Ectodermal cell (in vitro differentiated cells): ENCODE data around the gene PLPP2.

Experiments used
- H3K27ac ChIP-seq: 2 replicates; pipeline ENCODE4 v1.7.0; 2013; ENCODE audit warnings: mild to moderate bottlenecking, low read depth, low read length; ENCODE audit not compliant: insufficient read depth, poor library complexity, severe bottlenecking
- H3K27me3 ChIP-seq: 2 replicates; pipeline ENCODE4 v1.7.0; 2013; ENCODE audit warnings: mild to moderate bottlenecking, low read length; ENCODE audit not compliant: insufficient read depth, control insufficient read depth, poor library complexity, severe bottlenecking
- H3K36me3 ChIP-seq: one replicate; pipeline ENCODE4 v1.7.0; 2013; ENCODE audit warnings: low read length; ENCODE audit not compliant: control insufficient read depth, insufficient read depth
- H3K4me1 ChIP-seq: one replicate; pipeline ENCODE4 v1.7.0; 2013; ENCODE audit warnings: low read length; ENCODE audit not compliant: control insufficient read depth, insufficient read depth
- H3K4me3 ChIP-seq: 2 replicates; pipeline ENCODE4 v1.7.0; 2013; ENCODE audit warnings: low read depth, low read length, control low read depth; ENCODE audit not compliant: insufficient read depth
- H3K9me3 ChIP-seq: 2 replicates; pipeline ENCODE4 v1.7.0; 2013; ENCODE audit warnings: mild to moderate bottlenecking, low read length, moderate library complexity; ENCODE audit not compliant: control insufficient read depth
- WGBS, 2 experiments: methylation state at CpG; one replicate each; pipeline ENCODE4 v1.1.7; 2013; ENCODE audit warnings: missing lambda C conversion rate in 2 of 2; 5-methylcytosine and 5-hydroxymethylcytosine counted together

The PLPP2 gene

DNA sequence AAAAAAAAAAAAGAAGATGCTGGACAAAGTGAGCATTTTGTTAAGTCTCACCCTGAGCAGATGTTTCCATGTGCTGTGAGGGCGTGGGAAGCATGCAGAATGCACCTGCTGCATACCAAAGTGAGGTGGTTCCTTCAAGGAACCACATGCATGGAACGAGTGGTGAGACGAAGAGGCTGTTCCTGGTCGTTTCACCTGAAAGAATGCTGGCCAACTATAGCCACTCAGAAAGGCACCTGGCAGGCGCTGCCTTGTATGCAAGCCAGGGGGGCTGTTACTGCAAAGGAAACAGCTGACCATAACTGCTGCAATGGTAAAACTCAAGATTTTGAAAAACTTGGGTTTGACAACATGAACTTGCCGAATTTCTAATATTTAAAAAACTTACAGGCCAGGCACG lies 38.7 kb upstream of the PLPP2 start:
- Histone ChIP-seq H3K9me3 (peaks cover 4% of the 10 kb centered on the region), H3K4me1 (no peaks in the 10 kb centered on the region), H3K27me3 (no peaks in the 10 kb centered on the region), H3K27ac (no peak overlapping the region), H3K4me3 (no peak overlapping the region), H3K36me3 (peaks cover 66% of the 10 kb centered on the region)
- 95% methylated on average over 7 of the region's 7 CpGs for WGBS, 2 experiments

GRCh38 chr19:328025-328505 lies 36.9 kb upstream of the PLPP2 start:
- H3K4me3 ChIP-seq = no peak overlapping the region
- no peaks in the 10 kb centered on the region for H3K27me3 ChIP-seq
- H3K4me1 ChIP-seq = no peaks in the 10 kb centered on the region
- H3K27ac ChIP-seq = no peak overlapping the region
- H3K36me3 ChIP-seq = peaks cover 69% of the 10 kb centered on the region
- WGBS, 2 experiments = 95 to 96% methylated on average over 3 of the region's 4 CpGs
- peaks cover 4% of the 10 kb centered on the region for H3K9me3 ChIP-seq

DNA sequence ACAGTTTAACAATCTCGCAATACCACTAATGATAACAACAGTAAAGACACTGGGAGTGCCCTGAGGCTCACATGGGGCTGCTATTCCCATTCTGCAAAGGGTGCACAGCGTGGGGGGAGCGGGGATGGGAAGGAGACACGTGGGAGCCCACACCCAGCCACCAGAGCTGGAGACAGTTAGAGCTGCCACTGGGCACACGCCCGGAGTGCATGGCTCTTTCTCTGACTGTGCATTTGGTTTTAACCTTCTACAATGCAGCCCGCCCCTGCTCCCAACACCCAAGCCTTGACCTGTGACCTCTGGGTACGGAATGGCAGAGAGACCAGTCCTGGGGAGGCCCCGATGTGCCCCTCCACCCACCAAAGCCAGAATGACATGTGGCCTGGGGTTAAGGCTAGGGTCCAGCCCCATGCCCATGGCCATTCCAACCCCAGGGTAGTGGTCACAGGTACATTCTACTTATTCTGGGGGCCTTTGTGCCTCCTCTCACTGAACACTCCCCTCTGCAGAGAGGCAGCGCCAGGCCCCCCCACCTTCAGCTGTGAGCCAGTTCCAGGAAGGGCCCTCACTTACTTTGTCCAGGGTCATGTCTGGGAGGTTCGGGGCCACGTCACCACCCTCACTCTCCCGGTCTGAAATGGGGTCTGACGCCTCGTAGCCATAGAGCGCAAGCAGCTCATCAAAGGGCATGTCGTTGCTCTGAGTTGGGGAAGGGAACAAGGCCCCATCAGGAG lies 36.3 kb upstream of the PLPP2 start:
- WGBS, 2 experiments = 96 to 99% methylated on average over 17 of the region's 17 CpGs
- Histone ChIP-seq H3K4me1 (no peaks in the 10 kb centered on the region), H3K27ac (no peak overlapping the region), H3K9me3 (peaks cover 4% of the 10 kb centered on the region), H3K36me3 (peaks cover 75% of the 10 kb centered on the region), H3K27me3 (no peaks in the 10 kb centered on the region), H3K4me3 (no peak overlapping the region)

GRCh38 chr19:326871-327270 lies 35.7 kb upstream of the PLPP2 start:
- Histone ChIP-seq H3K4me3 (no peak overlapping the region), H3K36me3 (peaks cover 80% of the 10 kb centered on the region), H3K27ac (no peak overlapping the region), H3K9me3 (peaks cover 4% of the 10 kb centered on the region), H3K4me1 (no peaks in the 10 kb centered on the region), H3K27me3 (no peaks in the 10 kb centered on the region)
- 94 to 98% methylated on average over 15 of the region's 15 CpGs for WGBS, 2 experiments

DNA sequence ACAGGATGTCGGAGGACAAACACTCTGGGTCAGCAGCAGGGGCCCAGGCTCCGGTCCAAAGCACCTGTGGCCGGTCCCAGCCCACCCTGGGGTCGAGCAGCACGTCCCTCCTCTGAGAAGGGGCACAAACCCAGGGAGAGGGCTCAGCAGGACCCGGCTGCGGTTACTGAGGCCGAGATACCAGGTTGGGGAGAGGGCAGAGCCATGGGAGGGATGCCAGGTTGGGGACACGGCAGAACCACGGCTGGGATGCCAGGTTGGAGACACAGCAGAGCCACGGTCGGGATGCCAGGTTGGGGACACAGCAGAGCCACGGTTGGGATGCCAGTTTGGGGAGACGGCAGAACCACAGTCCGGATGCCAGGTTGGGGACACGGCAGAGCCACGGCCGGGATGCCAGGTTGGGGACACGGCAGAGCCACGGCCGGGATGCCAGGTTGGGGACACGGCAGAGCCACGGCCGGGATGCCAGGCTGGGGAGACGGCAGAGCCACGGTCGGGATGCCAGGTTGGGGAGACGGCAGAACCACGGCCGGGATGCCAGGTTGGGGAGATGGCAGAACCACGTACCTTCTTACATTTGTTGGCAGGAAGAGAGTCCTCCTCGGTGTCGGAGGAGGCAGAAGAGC lies 34.8 kb upstream of the PLPP2 start:
- Histone ChIP-seq H3K27ac (no peak overlapping the region), H3K9me3 (peaks cover 4% of the 10 kb centered on the region), H3K27me3 (no peaks in the 10 kb centered on the region), H3K4me3 (no peak overlapping the region), H3K4me1 (no peaks in the 10 kb centered on the region), H3K36me3 (peaks cover 83% of the 10 kb centered on the region)
- 97% methylated on average over 33 of the region's 33 CpGs for WGBS, 2 experiments

DNA sequence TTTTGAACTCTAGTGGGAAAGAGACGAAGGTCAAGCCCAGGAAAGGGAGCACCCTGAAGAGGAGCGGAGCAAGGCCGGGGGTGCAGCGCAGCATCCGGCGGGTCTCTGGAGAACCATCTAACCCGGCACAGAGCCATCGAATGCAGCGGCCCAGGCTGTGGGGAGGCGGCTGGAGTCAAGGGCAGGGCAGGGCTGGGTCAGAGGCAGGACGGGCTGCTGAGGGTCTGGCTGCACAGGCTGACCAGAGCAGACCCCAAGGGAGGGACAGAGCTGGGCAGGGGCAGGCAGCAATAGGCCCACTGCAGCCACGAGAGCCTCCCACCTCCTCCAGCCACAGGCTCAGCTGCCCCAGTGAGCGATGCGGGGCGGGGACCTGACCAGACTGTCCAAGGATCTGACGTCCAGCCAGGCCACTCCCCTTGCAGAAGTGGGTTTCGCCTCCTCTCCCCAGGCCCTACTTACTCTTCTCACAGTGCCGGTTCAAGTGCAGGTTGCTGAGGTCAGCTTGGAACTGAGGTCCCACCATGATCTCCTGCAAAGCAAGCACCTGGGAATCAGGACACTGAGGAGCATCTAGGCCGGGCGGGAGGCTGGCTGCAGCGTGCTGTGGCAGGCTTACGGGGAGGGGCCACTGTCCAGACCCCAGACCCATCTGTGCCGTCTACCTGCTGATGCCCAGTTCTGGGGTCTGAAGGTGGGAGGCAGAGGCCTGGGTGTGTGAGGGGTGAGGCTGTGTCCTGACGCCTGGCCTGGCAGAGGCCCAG lies 34.2 kb upstream of the PLPP2 start:
- Histone ChIP-seq H3K36me3 (peaks cover 83% of the 10 kb centered on the region), H3K9me3 (peaks cover 4% of the 10 kb centered on the region)

GRCh38 chr19:324716-325115 lies 33.5 kb upstream of the PLPP2 start:
- 96 to 98% methylated on average over 8 of the region's 8 CpGs for WGBS, 2 experiments
- peaks cover 4% of the 10 kb centered on the region for H3K9me3 ChIP-seq
- H3K36me3 ChIP-seq = peaks cover 78% of the 10 kb centered on the region

More for the DNA sequence above, 34.2 kb upstream of the PLPP2 start:
- Histone ChIP-seq H3K4me1 (no peaks in the 10 kb centered on the region), H3K27me3 (no peaks in the 10 kb centered on the region), H3K27ac (no peak overlapping the region), H3K4me3 (no peak overlapping the region)
- WGBS, 2 experiments = 94% methylated on average over 24 of the region's 24 CpGs

DNA sequence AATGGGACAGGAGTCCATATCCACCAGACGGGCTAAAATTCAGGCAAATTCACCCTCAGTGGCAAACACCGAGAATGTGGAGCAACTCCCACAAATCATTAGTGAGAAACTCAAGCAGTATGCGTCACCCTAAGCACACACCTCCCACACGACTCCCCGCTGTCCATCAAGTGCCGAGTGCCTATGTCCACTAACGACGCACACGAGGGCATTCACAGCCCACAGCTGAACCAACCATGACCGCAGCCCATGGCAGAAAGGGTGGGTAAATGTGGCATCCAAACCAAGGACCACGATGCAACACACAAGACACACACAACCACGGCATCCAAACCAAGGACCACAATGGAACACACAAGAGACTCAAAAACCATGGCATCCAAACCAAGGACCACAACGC lies 31.4 kb upstream of the PLPP2 start:
- Histone ChIP-seq H3K36me3 (peaks cover 66% of the 10 kb centered on the region), H3K4me3 (no peak overlapping the region), H3K9me3 (no peaks in the 10 kb centered on the region), H3K27me3 (no peaks in the 10 kb centered on the region), H3K4me1 (no peaks in the 10 kb centered on the region), H3K27ac (no peak overlapping the region)
- 93 to 96% methylated on average over 13 of the region's 13 CpGs for WGBS, 2 experiments

More at GRCh38 chr19:324716-325115, 33.5 kb upstream of the PLPP2 start:
- no peaks in the 10 kb centered on the region for H3K27me3 ChIP-seq
- H3K4me3 ChIP-seq = no peak overlapping the region
- no peak overlapping the region for H3K27ac ChIP-seq
- no peaks in the 10 kb centered on the region for H3K4me1 ChIP-seq

GRCh38 chr19:318509-318774 lies 27.2 kb upstream of the PLPP2 start:
- Histone ChIP-seq H3K27me3 (no peaks in the 10 kb centered on the region), H3K4me1 (no peaks in the 10 kb centered on the region), H3K36me3 (peaks cover 47% of the 10 kb centered on the region), H3K4me3 (no peak overlapping the region), H3K9me3 (no peaks in the 10 kb centered on the region), H3K27ac (no peak overlapping the region)
- WGBS, 2 experiments = 95 to 96% methylated on average over 5 of the region's 5 CpGs
